HG03103 (cell line): ENCODE measurements around the gene RNF213.
"Not testable (repeated sequence)": the region's sequence is repeated elsewhere in the genome, so short reads cannot be mapped to it uniquely, and the experiment has no call there.

Source experiments
- ATAC-seq: cut with Tn5 transposase; IDR thresholded peaks from one replicate; pipeline ENCODE4 v1.9.1; 2021; ENCODE audit warnings: low read depth; ENCODE audit not compliant: unreplicated experiment

The RNF213 gene

DNA sequence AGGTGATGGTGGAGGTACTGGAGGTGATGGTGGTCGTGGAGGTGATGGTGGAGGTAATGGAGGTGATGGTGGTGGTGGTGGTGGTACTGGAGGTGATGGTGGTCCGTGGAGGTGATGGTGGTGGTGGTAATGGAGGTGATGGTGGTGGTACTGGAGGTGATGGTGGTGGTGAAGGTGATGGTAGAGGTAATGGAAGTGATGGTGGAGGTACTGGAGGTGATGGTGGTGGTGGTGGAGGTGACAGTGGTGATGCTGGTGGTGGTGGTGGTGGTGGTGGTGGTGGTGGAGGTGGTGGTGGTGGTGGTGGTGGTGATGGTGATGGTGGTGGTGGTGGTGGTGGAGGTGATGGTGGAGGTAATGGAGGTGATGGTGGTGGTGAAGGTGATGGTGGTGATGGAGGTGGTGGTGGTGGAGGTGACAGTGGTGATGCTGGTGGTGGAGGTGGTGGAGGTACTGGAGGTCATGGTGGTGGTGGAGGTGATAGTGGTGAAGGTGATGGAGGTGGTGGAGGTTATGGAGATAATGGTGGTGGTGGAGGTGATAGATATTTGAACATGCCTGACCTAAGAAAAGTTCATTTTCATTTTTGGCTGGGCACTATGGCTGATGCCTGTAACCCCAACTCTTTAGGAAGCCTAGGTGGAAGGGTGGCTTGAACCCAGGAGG lies 55.0 kb downstream of the RNF213 start:
- no peak for ATAC-seq

DNA sequence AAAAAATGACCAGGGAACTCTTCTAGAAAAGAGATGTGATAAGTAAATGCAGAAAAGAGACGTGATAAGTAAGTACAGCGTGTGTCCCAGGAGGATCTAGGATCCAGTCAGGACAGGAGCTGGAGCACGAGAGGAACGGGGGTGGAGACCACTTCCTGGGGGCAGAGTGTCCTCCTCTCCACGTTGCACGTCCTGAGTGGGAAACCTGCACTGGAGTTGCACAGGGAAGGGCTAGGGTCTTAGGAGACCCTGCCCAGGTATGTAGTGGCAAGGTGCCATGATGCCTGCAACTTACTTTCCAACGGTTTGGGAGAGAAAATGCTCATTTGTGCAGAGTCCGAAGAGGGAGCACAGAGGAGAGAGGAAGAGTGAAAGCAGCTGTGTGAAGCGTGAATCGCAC lies 55.8 kb downstream of the RNF213 start:
- ATAC-seq: no peak

DNA sequence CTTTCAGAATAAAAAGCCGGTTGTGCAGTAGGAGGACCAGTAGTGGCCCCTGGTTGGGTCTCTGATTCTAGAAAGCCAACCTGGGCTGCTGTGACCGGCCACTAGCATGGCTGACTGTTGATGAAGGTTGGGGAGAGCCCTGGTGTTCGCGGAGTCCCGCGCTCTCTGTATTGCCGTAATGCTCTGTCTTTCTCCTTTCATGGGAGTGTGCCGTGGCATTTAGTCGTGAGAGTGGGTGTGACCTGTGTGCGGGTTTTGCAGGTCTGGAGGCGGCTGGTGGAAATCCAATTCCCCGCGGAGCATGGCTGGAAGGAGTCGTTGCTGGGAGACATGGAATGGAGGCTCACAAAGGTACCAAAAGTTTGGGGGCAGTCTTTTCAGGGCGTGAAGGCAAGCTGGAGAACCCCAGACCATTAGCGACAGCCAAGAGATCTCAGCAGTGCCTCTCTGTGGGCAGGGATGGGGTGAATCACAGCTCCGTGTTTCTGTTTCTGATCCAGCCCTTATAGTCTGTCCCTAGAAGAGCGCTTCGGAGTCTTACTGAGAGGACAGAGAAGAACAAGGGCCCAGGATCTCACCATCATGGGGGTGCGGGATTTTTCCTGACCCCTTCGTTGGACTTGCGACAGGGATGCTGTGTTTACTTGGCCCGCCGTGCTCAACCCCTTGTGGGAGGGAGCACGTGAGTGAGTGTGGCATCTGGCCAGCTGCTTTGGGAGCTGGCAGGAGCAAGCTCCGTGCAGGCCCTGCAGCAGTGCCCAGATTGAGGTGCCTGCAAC lies 56.5 kb downstream of the RNF213 start:
- ATAC-seq: no peak

DNA sequence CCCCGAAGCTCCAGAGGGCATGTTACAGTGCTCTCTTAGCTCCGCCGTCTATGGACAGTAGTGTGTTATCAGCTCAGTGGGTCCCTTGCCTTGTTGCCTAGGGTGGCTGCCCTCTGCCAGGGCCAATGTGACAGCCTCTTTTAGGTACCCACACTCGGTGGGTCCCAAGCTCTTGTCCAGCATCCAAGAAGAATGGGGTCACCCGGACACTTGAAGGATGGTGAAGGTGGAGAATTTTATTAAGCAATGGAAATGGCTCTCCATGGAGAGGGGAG lies 57.0 kb downstream of the RNF213 start:
- ATAC-seq: no peak

DNA sequence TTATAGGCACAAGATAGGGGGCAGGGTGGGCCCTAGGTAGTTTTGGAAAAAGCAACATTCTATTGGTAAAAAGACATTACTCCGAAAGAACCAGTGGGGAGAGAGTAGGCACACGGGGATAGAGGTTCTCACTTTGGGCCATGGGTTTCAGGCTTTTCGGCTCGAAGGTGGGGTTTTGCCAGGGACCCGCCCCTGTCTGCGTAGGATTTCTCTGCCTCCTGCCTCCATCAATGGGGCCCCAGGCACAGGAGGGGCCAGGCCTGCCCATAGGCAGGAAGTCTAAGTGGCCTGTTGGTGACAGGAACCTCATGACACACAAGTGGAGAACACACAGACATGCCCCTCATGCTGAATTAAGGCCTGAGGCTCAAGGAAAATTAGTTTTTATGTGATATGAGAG lies 57.5 kb downstream of the RNF213 start:
- ATAC-seq: no peak

DNA sequence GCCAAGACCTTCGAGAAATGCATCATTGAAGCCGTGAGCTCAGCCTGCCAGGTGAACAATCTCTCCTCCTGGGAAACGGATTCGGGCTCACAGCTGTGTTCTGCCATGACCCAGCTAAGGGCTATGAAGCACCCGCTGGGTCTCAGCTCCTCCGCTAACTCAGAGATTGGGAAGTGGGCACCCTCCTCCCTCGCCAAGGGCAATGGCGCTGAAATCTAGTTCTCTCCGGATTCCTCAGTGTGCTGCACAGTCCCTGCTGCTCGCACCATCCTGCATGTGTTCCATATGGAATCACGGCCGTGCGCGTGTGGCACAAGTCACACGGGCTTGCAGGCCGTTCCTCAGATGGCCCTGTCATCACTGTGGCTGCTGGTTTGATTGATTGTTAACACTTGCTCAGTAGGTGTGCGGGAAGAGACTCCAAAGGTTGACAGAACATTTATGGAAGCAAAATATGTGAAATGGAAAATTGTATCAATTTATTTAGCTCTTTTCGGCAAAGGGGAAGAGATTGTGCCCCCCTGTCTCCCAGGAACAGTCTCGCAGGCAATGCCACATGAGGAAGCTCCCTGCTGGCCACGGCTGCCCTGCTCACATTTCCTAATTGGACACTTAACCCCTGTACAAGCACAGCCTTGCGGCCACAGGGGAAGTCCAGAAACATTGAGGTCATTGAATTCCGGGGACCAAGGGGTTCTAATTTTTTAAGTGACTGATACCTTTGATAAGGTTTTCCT lies 58.8 kb downstream of the RNF213 start:
- no peak for ATAC-seq

DNA sequence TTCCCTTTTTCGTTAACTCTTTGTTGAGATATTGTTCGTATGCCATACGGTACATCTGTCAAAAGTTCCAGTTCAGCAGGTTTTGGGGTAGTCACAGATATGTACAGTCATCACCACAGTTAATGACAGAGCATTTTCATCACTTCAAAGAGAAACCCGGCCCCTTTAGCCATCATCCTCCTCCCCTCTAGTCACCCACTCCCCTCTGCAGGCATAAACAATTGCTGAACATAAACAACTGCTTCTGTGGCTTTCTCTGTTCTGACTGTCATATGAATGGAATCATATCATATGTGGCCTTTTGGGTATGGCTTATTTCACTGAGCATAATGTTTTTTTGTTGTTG lies 59.3 kb downstream of the RNF213 start:
- no peak for ATAC-seq

DNA sequence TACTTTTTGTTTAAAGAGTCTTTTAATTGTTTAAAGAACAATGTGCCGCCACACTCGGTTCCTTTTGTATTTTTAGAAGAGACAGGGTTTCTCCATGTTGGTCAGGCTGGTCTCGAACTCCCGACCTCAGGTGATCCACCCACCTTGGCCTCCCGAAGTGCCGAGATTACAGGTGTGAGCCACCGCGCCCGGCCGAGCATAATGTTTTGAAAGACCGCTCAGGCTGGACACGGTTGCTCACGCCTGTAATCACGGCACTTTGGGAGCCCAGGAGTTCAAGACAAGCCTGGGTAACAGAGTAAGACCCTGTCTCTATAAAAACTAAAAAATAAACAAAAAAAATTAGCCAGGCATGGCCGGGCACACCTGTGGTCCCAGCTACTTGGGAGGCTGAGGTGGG lies 59.8 kb downstream of the RNF213 start:
- ATAC-seq: no peak

DNA sequence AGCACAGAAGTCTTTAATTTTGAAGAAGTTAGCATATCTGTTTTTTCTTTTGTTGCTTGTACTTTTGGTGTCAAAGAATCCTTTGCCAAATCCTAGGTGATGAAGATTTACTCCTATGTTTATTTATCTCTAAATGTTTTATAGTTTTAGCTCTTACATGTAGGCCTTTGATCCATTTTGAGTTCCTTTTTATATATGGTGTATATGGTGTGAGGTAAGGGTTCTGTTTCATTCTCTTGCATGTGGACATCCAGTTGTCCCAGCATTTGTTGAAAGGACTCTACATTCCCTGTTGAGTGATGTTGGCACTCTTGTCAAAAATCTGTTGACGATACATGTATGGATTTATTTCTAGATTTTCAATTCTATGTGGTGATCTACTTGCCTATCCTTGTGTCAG lies 62.2 kb downstream of the RNF213 start:
- no peak for ATAC-seq

DNA sequence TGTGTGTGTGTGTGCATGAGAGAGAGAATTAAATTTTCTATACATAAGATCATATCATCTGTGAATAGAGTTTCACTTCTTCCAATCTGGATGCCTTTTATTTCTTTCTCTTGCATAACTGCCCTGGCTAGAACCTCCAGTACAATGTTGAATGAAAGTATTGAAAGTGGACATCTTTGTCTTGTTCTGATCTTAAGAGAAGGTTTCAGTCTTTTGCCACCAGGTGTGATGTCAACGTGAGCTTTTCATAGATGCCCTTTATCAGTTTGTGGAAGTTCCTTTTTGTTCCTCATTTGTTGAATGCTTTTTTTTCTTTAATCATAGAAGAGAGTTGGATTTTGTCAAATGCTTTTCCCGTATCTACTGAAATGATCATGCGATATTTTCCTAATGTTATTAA lies 63.3 kb downstream of the RNF213 start:
- ATAC-seq: no peak

DNA sequence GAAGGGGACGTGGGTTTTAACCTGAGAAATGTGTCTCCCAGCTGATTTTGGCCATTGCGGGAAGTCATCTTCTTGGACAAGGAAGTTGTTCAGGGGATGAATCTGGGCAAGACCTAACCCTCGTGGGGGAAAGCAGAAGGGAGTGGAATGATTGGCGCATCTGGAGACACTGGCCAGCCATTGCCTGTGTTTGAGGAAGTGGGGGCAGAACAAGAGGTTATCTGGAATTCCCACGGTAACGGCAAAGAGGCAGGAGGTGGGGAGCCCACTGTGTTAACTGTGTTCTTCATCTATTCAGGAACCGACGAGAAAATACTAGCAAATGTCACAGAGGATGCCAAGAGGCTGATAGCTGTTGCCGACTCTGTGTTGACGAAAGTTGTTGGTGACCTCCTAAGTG lies 66.9 kb downstream of the RNF213 start:
- no peak for ATAC-seq

DNA sequence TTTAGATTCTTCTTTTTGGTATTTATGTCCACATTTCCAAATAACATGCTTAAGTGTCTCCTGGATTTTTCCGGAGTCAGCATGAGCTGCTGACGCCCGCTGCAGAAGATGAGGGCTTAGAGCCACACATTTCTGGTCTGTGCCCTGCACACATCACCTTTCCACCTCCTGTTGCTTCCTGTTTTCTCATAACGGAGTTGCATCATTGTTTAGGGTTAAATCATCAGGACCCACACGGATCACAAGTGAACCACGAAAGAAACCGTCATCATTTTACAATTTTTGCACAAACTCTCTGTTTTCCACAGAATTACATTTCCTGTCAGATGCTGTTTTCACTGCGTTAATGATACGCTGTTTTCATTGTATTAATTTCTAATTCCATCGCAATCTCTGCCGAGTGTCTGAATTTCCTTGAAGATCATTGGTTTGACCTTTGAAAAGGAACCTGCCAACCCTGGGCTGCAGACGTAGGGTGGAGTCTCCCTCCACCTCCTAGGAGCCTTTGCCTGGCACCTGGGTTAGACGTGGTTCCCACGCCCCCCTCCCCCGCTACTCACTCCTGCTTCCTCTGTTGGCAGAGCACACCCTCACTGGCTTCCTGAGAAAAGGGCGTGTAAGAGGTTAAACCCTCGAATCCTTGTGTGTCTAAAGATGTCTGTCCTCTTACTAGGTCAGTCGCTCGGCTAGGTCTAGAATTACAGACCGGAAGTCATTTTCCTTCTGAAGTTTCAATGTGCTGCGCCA lies 68.2 kb downstream of the RNF213 start:
- no peak for ATAC-seq

DNA sequence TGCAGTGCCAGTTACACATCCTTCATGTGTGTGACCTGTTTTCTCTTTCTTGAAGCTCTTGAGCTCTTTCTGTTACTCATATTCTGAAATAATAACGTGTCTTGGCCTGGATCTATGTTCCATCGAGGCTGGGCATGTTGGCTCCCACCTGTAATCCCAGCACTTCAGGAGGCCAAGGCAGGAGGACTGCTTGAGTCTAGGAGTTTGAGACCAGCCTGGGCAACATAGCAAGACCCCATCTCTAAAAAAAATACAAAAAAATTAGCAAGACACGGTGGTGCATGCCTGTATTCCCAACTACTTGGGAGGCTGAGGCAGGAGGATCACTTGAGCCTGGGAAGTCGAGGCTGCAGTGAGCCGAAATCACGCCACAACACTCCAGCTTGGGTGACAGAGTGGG lies 68.8 kb downstream of the RNF213 start:
- ATAC-seq: not testable (repeated sequence)

DNA sequence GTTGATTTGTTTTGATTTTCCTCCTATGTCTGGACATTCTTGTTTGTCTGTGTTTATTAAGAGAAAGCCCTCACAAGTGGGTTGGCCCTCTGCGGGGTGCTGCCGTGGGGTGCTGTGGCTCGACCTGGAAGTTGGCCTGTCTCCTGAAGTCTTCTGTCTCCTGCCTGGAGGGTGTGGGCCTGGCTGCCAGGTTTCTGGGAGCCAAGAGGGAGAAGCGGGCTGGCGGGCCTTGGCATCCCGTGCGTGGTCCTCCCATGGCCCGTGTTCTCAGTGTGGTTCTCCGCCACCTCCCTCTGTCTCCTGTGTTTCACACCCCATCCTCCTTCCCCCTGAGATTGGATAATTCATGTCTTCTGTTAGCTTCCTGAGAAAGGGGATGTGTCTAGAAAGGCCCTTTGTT lies 69.6 kb downstream of the RNF213 start:
- ATAC-seq: no peak

DNA sequence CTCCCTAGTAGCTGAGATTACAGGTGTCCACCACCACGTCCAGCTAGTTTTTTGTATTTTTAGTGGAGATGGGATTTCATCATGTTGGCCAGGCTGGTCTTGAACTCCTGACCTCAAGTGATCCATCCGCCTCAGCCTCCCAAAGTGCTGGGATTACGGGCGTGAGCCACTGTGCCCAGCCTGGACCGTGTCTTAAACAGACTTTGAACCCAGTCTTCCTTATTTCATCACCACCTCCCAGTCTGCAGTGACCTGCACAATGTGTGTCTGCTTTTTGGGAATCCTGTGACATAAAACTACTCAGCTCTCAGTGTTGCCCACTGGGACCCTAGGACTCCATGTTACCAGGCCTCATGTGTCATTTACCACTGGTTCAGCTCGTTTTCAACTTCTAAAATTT lies 70.3 kb downstream of the RNF213 start:
- ATAC-seq: not testable (repeated sequence)

DNA sequence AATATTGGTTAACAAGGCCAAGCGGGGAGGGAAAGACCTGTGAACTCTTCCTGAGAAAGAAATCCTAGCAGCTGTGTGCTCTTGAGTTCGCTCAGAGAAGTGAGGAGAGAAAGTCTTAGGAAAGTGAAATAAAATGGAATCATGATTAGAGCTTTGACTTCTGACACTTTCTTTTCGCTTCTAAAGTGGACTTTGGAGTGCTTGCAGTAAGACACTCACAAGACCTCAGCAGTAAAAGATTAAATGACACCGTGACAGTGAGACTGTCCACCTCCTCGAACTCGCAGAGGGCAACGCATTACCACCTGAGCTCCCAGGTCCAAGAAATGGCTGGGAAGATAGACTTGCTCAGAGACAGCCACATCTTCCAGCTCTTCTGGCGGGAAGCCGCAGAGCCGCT lies 71.2 kb downstream of the RNF213 start:
- ATAC-seq: no peak

DNA sequence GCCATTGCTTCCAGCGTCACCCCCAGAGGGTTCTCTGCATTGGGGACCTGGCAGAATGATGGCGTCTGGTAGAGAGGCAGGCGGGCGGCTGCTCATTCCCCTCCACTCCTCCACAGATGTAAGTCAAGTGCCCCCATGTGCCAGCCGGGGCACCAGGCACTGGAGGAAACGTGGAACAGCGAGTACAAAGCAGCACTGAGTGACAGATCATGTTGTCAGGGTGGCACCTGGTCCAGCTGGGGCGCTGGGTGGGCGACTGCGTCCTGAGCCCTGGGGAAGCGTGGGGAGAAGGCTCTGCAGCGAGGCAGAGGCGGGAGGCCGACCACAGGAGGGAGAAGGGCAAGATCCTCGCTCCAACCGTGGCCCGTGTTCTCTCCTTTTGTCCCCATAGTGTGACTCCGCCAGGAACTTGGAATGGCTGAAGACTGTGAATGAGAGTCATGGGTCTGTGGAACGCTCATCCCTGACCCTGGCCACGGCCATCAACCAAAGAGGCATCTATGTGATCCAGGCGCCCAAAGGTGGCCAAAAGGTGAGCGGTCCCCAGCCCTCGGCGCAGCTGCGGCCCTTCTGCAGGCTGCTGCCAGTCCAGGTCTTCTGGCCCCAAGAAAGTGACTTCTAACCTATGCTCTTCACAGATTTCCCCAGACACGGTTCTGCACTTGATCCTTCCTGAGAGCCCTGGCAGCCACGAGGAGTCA lies 76.7 kb downstream of the RNF213 start:
- ATAC-seq: no peak

DNA sequence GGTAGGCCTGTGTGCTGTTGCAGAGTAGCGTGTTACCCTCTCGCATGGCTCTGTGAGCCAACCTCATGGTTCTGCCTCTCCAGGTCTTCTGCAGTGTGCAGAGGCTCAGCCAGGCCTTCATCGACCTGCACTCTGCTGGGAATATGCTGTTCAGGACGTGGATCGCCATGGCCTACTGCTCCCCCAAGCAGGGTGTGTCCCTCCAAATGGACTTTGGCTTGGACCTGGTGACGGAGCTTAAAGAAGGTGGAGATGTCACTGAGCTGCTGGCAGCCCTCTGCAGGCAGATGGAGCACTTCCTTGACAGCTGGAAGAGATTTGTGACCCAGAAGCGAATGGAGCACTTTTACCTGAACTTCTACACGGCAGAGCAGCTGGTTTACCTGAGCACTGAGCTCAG lies 78.5 kb downstream of the RNF213 start:
- no peak for ATAC-seq

DNA sequence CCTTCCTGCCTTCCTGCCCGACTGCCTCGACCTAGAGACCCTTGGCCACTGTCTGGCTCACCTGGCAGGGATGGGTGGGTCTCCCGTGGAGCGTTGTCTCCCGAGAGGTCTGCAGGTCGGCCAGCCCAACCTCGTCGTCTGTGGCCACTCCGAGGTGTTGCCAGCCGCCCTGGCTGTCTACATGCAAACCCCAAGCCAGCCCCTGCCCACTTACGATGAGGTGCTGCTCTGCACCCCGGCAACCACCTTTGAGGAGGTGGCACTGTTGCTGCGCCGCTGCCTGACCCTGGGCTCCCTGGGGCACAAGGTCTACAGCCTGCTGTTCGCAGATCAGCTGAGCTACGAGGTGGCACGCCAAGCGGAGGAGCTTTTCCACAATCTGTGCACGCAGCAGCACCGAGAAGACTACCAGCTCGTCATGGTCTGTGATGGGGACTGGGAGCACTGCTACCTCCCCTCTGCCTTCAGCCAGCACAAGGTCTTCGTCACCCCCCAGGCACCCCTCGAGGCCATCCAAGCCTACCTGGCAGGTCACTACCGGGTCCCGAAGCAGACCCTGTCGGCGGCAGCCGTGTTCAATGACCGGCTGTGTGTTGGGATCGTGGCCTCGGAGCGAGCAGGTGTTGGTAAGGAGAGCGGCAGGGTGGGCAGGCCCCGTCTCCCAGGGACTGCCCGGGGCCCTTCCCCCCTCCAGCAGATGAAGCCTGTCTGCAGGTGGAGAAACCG lies 79.2 kb downstream of the RNF213 start:
- no peak for ATAC-seq

DNA sequence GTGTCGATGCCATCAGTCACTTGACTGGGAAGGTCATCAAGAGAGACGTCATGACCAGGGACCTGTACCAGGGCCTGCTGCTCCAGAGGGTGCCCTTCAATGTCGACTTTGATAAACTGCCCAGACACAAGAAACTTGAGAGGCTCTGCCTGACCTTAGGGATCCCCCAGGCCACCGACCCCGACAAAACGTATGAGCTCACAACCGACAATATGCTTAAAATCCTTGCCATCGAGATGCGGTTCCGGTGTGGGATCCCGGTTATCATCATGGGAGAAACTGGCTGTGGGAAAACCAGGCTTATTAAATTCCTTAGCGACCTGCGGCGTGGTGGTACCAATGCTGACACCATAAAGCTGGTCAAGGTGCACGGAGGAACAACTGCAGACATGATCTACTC lies 84.7 kb downstream of the RNF213 start:
- no peak for ATAC-seq
